GM18498 (cell line): ENCODE measurements around the gene OLFML2A.
"Not testable (repeated sequence)": the region's sequence is repeated elsewhere in the genome, so short reads cannot be mapped to it uniquely, and the experiment has no call there.

Experiments used
- ATAC-seq: cut with Tn5 transposase; IDR thresholded peaks from one replicate; pipeline ENCODE4 v1.9.1; 2021; ENCODE audit warnings: mild to moderate bottlenecking, moderate library complexity; ENCODE audit not compliant: unreplicated experiment

OLFML2A gene

GRCh38 chr9:124760719-124761118 is 16.2 kb upstream of the OLFML2A start:
- ATAC-seq = no peak

- ATAC-seq = no peak
Observed at GRCh38 chr9:124761196-124761595, 15.7 kb upstream of the OLFML2A start.

- no peak for ATAC-seq
Observed at GRCh38 chr9:124761710-124762109, 15.2 kb upstream of the OLFML2A start.

- no peak for ATAC-seq
Observed at GRCh38 chr9:124762633-124763032, 14.3 kb upstream of the OLFML2A start.

GRCh38 chr9:124764774-124765438 is 12.0 kb upstream of the OLFML2A start:
- no peak for ATAC-seq

- ATAC-seq = no peak
Observed at GRCh38 chr9:124765439-124765835, 11.5 kb upstream of the OLFML2A start.

- ATAC-seq = no peak
Observed at GRCh38 chr9:124766326-124766725, 10.6 kb upstream of the OLFML2A start.

- no peak for ATAC-seq
Observed at GRCh38 chr9:124766815-124767554, 9.9 kb upstream of the OLFML2A start.

- ATAC-seq = no peak
Observed at GRCh38 chr9:124767821-124768220, 9.1 kb upstream of the OLFML2A start.

- ATAC-seq = no peak
Observed at GRCh38 chr9:124768334-124768733, 8.6 kb upstream of the OLFML2A start.

GRCh38 chr9:124768750-124769548 is 8.0 kb upstream of the OLFML2A start:
- ATAC-seq = no peak

- ATAC-seq = no peak
Observed at GRCh38 chr9:124769549-124770358, 7.2 kb upstream of the OLFML2A start.

GRCh38 chr9:124770359-124771020 is 6.4 kb upstream of the OLFML2A start:
- no peak for ATAC-seq

GRCh38 chr9:124771021-124771866 is 5.7 kb upstream of the OLFML2A start, which contains the start of gene NR6A1:
NR6A1 (minus strand) TSS chr9:124771311.
- peak; percentile 90 for ATAC-seq

GRCh38 chr9:124771867-124772679 is 4.9 kb upstream of the OLFML2A start:
- no peak for ATAC-seq

- ATAC-seq = not testable (repeated sequence)
Observed at GRCh38 chr9:124772877-124773276, 4.1 kb upstream of the OLFML2A start.

- no peak for ATAC-seq
Observed at GRCh38 chr9:124773473-124774128, 3.3 kb upstream of the OLFML2A start.
